ENCODE measurements around the gene LAMA1.

The LAMA1 gene

DNA sequence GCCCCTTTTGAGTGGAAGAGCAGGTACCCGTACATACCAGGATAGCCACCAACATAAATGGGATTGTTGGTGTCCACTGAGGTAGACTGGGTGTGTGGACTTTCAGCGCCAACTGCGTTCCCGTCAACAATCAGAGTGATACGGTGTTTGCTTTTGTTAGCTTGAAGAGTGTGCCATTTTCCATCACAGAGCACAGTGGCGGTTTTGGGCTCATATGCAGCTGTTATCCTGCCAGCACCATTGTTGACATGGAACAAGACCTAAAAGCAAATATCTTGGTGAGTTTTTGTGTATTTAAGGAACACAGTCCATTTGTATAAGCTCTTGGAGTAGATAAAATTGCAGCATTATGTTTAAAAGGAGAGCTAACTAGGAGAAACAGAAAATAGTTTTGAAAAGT, 174.5 kb downstream of the LAMA1 start:
- Histone ChIP-seq H2BK12ac (ENCODE audit: low read length) (no peak overlapping the region), H4K91ac (ENCODE audit: low read depth, low read length) (no peak overlapping the region), H3K27me3 (ENCODE audit: insufficient read depth, low read length) (no peaks in the 10 kb centered on the region), H2AK5ac (ENCODE audit: low read length) (no peak overlapping the region), H3K9ac (ENCODE audit: low read length) (no peak overlapping the region), H3K9me3 (ENCODE audit: insufficient read depth, low read depth, low read length) (peaks cover 1% of the 10 kb centered on the region), H3K27ac (ENCODE audit: low read depth, low read length) (no peak overlapping the region), H2BK5ac (ENCODE audit: low read depth, low read length, poor library complexity) (no peak overlapping the region), H3K79me2 (ENCODE audit: control insufficient read depth, insufficient read depth, low read length, poor library complexity) (no peaks in the 10 kb centered on the region), H3K23ac (ENCODE audit: low read length) (no peak overlapping the region), H3K4me2 (ENCODE audit: low read length) (no peak overlapping the region), H4K8ac (ENCODE audit: low read depth, low read length) (no peak overlapping the region), H2AFZ (ENCODE audit: insufficient read depth, low read length, poor library complexity) (no peak overlapping the region), H3K4ac (ENCODE audit: low read depth, low read length) (no peak overlapping the region), H4K12ac (ENCODE audit: low read depth, low read length) (no peak overlapping the region), H3K18ac (ENCODE audit: low read length) (no peak overlapping the region), H2BK120ac (ENCODE audit: insufficient read depth, low read length, poor library complexity) (no peak overlapping the region), H3K14ac (ENCODE audit: low read length) (no peak overlapping the region), H3K4me3 (ENCODE audit: low read depth, low read length) (peak overlapping the region; percentile 33), H3K36me3 (ENCODE audit: control insufficient read depth in 1 of 2, insufficient read depth in 2 of 2, low read length in 2 of 2) (peaks cover 38 to 53% of the 10 kb centered on the region in 2 experiments), H3K4me1 (ENCODE audit: control insufficient read depth in 1 of 2, insufficient read depth in 2 of 2, low read length in 2 of 2) (no peaks in the 10 kb centered on the region), H3K79me1 (ENCODE audit: low read length) (no peaks in the 10 kb centered on the region)
- no peak for DNase-seq
- WGBS (ENCODE audit: extremely low coverage, insufficient coverage, insufficient read length): no CpG with 5 or more reads among the region's 6 CpGs

DNA sequence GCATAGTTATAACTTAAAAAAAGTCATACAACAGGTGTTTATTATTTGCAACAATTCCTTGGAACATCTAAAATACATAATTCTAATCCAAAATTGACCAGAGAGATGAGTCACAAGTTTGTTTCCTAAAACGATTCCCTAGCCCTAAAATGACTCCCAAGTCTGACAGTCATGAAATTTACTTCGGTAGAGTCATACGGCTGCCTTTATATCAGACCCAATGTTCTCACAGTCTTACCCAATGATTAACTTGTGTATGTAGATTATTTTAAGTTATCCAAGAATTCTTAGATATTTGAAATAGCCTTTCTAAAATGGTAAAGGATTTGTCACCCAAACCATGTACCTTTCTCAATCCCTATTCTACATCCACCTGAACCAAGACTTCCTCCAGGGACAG, 174.9 kb downstream of the LAMA1 start:
- Histone ChIP-seq H3K4me1 (ENCODE audit: control insufficient read depth in 1 of 2, insufficient read depth in 2 of 2, low read length in 2 of 2) (no peaks in the 10 kb centered on the region), H3K4me2 (ENCODE audit: low read length) (no peak overlapping the region), H2AK5ac (ENCODE audit: low read length) (no peak overlapping the region), H2BK5ac (ENCODE audit: low read depth, low read length, poor library complexity) (no peak overlapping the region), H3K36me3 (ENCODE audit: control insufficient read depth in 1 of 2, insufficient read depth in 2 of 2, low read length in 2 of 2) (peaks cover 35 to 49% of the 10 kb centered on the region in 2 experiments), H3K9ac (ENCODE audit: low read length) (no peak overlapping the region), H3K23ac (ENCODE audit: low read length) (no peak overlapping the region), H4K8ac (ENCODE audit: low read depth, low read length) (no peak overlapping the region), H2BK120ac (ENCODE audit: insufficient read depth, low read length, poor library complexity) (no peak overlapping the region), H3K27ac (ENCODE audit: low read depth, low read length) (no peak overlapping the region), H4K91ac (ENCODE audit: low read depth, low read length) (no peak overlapping the region), H4K12ac (ENCODE audit: low read depth, low read length) (no peak overlapping the region), H2AFZ (ENCODE audit: insufficient read depth, low read length, poor library complexity) (no peak overlapping the region), H3K9me3 (ENCODE audit: insufficient read depth, low read depth, low read length) (peaks cover 1% of the 10 kb centered on the region), H2BK12ac (ENCODE audit: low read length) (no peak overlapping the region), H3K14ac (ENCODE audit: low read length) (no peak overlapping the region), H3K4me3 (ENCODE audit: low read depth, low read length) (no peak overlapping the region), H3K18ac (ENCODE audit: low read length) (no peak overlapping the region), H3K79me1 (ENCODE audit: low read length) (no peaks in the 10 kb centered on the region), H3K4ac (ENCODE audit: low read depth, low read length) (no peak overlapping the region), H3K79me2 (ENCODE audit: control insufficient read depth, insufficient read depth, low read length, poor library complexity) (no peaks in the 10 kb centered on the region), H3K27me3 (ENCODE audit: insufficient read depth, low read length) (no peaks in the 10 kb centered on the region)
- no CpG with 5 or more reads among the region's 3 CpGs for whole genome bisulfite sequencing (ENCODE audit: extremely low coverage, insufficient coverage, insufficient read length)
- no peak for DNase-seq

DNA sequence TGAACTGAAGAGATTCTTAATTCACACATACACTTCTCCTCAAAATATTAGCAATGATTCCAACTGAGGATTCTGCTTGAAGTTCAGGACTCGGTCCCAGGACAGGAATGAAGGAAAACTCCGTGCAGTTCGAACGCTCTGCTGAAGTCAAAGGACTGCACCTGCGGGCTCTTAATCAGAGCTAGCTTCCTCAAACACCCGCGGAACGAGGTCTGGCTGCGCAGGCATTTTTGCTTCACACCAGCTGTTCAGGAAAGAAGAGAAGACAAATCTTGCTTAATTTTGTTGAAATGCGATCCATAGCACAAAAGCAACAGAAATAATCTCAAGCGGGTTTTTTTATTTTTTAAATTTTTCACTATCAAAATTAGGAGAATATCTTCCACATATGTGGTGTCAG, 175.6 kb downstream of the LAMA1 start:
- Histone ChIP-seq H3K4ac (ENCODE audit: low read depth, low read length) (no peak overlapping the region), H4K91ac (ENCODE audit: low read depth, low read length) (no peak overlapping the region), H3K14ac (ENCODE audit: low read length) (no peak overlapping the region), H2BK5ac (ENCODE audit: low read depth, low read length, poor library complexity) (no peak overlapping the region), H4K12ac (ENCODE audit: low read depth, low read length) (no peak overlapping the region), H3K9me3 (ENCODE audit: insufficient read depth, low read depth, low read length) (peaks cover 1% of the 10 kb centered on the region), H3K27me3 (ENCODE audit: insufficient read depth, low read length) (no peaks in the 10 kb centered on the region), H3K36me3 (ENCODE audit: control insufficient read depth in 1 of 2, insufficient read depth in 2 of 2, low read length in 2 of 2) (peaks cover 28 to 42% of the 10 kb centered on the region in 2 experiments), H3K23ac (ENCODE audit: low read length) (no peak overlapping the region), H3K27ac (ENCODE audit: low read depth, low read length) (no peak overlapping the region), H3K4me2 (ENCODE audit: low read length) (no peak overlapping the region), H3K9ac (ENCODE audit: low read length) (no peak overlapping the region), H2AK5ac (ENCODE audit: low read length) (no peak overlapping the region), H2AFZ (ENCODE audit: insufficient read depth, low read length, poor library complexity) (no peak overlapping the region), H4K8ac (ENCODE audit: low read depth, low read length) (no peak overlapping the region), H3K18ac (ENCODE audit: low read length) (no peak overlapping the region), H3K4me1 (ENCODE audit: control insufficient read depth in 1 of 2, insufficient read depth in 2 of 2, low read length in 2 of 2) (no peaks in the 10 kb centered on the region), H3K4me3 (ENCODE audit: low read depth, low read length) (no peak overlapping the region), H3K79me2 (ENCODE audit: control insufficient read depth, insufficient read depth, low read length, poor library complexity) (no peaks in the 10 kb centered on the region), H2BK12ac (ENCODE audit: low read length) (no peak overlapping the region), H2BK120ac (ENCODE audit: insufficient read depth, low read length, poor library complexity) (no peak overlapping the region), H3K79me1 (ENCODE audit: low read length) (no peaks in the 10 kb centered on the region)
- WGBS (ENCODE audit: extremely low coverage, insufficient coverage, insufficient read length): no CpG with 5 or more reads among the region's 11 CpGs
- no peak for DNase-seq

DNA sequence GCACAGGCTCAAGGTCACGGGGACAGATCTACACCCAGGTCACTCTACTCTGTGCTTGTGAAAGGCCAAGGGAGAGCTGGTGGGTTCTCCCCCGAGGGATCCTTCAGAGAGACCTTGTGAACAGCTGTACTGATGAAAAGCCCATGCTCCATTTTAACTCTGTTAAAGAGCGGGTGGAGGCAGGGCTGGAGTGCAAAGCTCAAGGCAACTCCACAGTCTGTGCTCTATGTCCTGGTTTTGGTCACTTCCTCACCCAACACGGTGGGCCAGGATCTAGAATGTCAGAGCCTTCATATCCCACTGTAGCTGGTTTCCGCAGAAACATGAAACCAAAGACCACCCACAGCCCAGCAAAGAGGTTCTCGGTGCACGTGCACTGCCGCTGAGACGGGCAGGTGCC, 177.1 kb downstream of the LAMA1 start:
- Histone ChIP-seq H2AFZ (ENCODE audit: insufficient read depth, low read length, poor library complexity) (no peak overlapping the region), H4K91ac (ENCODE audit: low read depth, low read length) (no peak overlapping the region), H3K79me2 (ENCODE audit: control insufficient read depth, insufficient read depth, low read length, poor library complexity) (no peaks in the 10 kb centered on the region), H3K4me1 (ENCODE audit: control insufficient read depth in 1 of 2, insufficient read depth in 2 of 2, low read length in 2 of 2) (no peaks in the 10 kb centered on the region), H3K27ac (ENCODE audit: low read depth, low read length) (no peak overlapping the region), H2BK12ac (ENCODE audit: low read length) (no peak overlapping the region), H3K4me2 (ENCODE audit: low read length) (no peak overlapping the region), H2BK120ac (ENCODE audit: insufficient read depth, low read length, poor library complexity) (no peak overlapping the region), H3K79me1 (ENCODE audit: low read length) (no peaks in the 10 kb centered on the region), H3K4ac (ENCODE audit: low read depth, low read length) (no peak overlapping the region), H4K12ac (ENCODE audit: low read depth, low read length) (no peak overlapping the region), H2AK5ac (ENCODE audit: low read length) (no peak overlapping the region), H3K18ac (ENCODE audit: low read length) (no peak overlapping the region), H3K23ac (ENCODE audit: low read length) (no peak overlapping the region), H3K4me3 (ENCODE audit: low read depth, low read length) (no peak overlapping the region), H3K9me3 (ENCODE audit: insufficient read depth, low read depth, low read length) (peaks cover 1% of the 10 kb centered on the region), H3K14ac (ENCODE audit: low read length) (no peak overlapping the region), H3K9ac (ENCODE audit: low read length) (no peak overlapping the region), H4K8ac (ENCODE audit: low read depth, low read length) (no peak overlapping the region), H3K27me3 (ENCODE audit: insufficient read depth, low read length) (no peaks in the 10 kb centered on the region), H3K36me3 (ENCODE audit: control insufficient read depth in 1 of 2, insufficient read depth in 2 of 2, low read length in 2 of 2) (peaks cover 23 to 33% of the 10 kb centered on the region in 2 experiments), H2BK5ac (ENCODE audit: low read depth, low read length, poor library complexity) (no peak overlapping the region)
- no CpG with 5 or more reads among the region's 9 CpGs for WGBS (ENCODE audit: extremely low coverage, insufficient coverage, insufficient read length)
- DNase-seq: no peak

All from trophoblast cell (in vitro differentiated cells and primary cell).